HepG2 (cell line): Measurements from ENCODE around the gene CKAP2L. TPM values are rescaled to one million over a fixed set of nuclear protein-coding genes. Genes with fewer than 3 reads are reported as not detected.

Experiments used
- ARNTL ChIP-seq: sonication (generic); formaldehyde crosslinking; IDR thresholded peaks from 2 replicates; pipeline ENCODE4 v1.4.0; 2020; ENCODE audit warnings: mild to moderate bottlenecking, missing genetic modification reagents
- BRD4 ChIP-seq: sonication (generic); formaldehyde crosslinking; IDR thresholded peaks from 2 replicates; pipeline ENCODE4 v1.4.0; 2020; ENCODE audit warnings: missing genetic modification reagents
- KLF9 ChIP-seq: IDR thresholded peaks from 2 replicates; pipeline ENCODE4 v1.6.1; 2016; ENCODE audit warnings: low read depth
- PCBP2 ChIP-seq: fragments of 200-400 bp; formaldehyde crosslinking; optimal IDR thresholded peaks from 2 replicates; pipeline ENCODE3; 2018; ENCODE audit warnings: low read length, low read depth; ENCODE audit not compliant: poor library complexity, severe bottlenecking
- PHF5A ChIP-seq: IDR thresholded peaks from one replicate; pipeline ENCODE4 v1.6.1; 2018; ENCODE audit warnings: low read depth, missing genetic modification reagents; ENCODE audit not compliant: unreplicated experiment
- SIX1 ChIP-seq: sonication (generic); formaldehyde crosslinking; IDR thresholded peaks from 2 replicates; pipeline ENCODE4 v1.4.0; 2020; ENCODE audit warnings: missing genetic modification reagents, borderline replicate concordance
- U2AF1 ChIP-seq: fragments of 200-400 bp; formaldehyde crosslinking; optimal IDR thresholded peaks from 2 replicates; pipeline ENCODE3; 2017; ENCODE audit warnings: mild to moderate bottlenecking, low read depth, low read length
- YEATS4 ChIP-seq: sonication (generic); formaldehyde crosslinking; IDR thresholded peaks from 2 replicates; pipeline ENCODE4 v1.4.0; 2020; ENCODE audit warnings: missing genetic modification reagents, borderline replicate concordance
- ZFP82 ChIP-seq: sonication (generic); formaldehyde crosslinking; IDR thresholded peaks from 2 replicates; pipeline ENCODE4 v1.5.1; 2020; ENCODE audit warnings: mild to moderate bottlenecking, missing genetic modification reagents, borderline replicate concordance
- ZNF567 ChIP-seq: sonication (generic); formaldehyde crosslinking; IDR thresholded peaks from 2 replicates; pipeline ENCODE4 v1.8.1; 2023; ENCODE audit warnings: mild to moderate bottlenecking, missing genetic modification reagents, borderline replicate concordance
- ZNF605 ChIP-seq: sonication (generic); formaldehyde crosslinking; IDR thresholded peaks from 2 replicates; pipeline ENCODE4 v1.8.0; 2022; ENCODE audit warnings: mild to moderate bottlenecking, missing genetic modification reagents
- ZNF7 ChIP-seq: IDR thresholded peaks from 2 replicates; pipeline ENCODE4 v1.6.1; 2016; ENCODE audit warnings: missing biosample characterization, missing genetic modification reagents
- polyA plus RNA-seq, 8 experiments: library from polyadenylated mRNA; depleted of rRNA in 3 of 8; stranded (reverse) in 7 of 8; unstranded in 1 of 8; fragments of >200 nt; fragmentation: Illumina TruSeq in 4 of 8; extraction: Trizol in 4 of 8; gene quantifications; 2 replicates each; pipeline versions ENCODE4 v1.2.1 to v1.2.3, GENCODE V29; 2011 to 2016; ENCODE audit warnings: low read depth in 4 of 8, missing spikeins in 1 of 8, mixed read lengths in 1 of 8; ENCODE audit not compliant: insufficient read depth in 1 of 8
- total RNA-seq, 5 experiments: library from RNA; depleted of rRNA; stranded (reverse); fragments of >200 nt; fragmentation: Illumina TruSeq; extraction: Trizol; gene quantifications; 2 replicates each; pipeline ENCODE4 v1.2.3, GENCODE V29; 2016; ENCODE audit warnings: low read depth in 1 of 5
- TF ChIP-seq, protein P1 (sequence below): sonication (generic); formaldehyde crosslinking; IDR thresholded peaks from 2 replicates; pipeline ENCODE4 v1.4.0; 2020; ENCODE audit warnings: missing genetic modification reagents
- TF ChIP-seq, protein P2 (sequence below): sonication (generic); formaldehyde crosslinking; IDR thresholded peaks from 2 replicates; pipeline ENCODE4 v1.8.0; 2022; ENCODE audit warnings: low read depth, missing genetic modification reagents
- TF ChIP-seq, protein P3 (sequence below): sonication (generic); formaldehyde crosslinking; conservative IDR thresholded peaks from 2 replicates; pipeline ENCODE4 v1.8.1; 2023; ENCODE audit warnings: missing genetic modification reagents
- TF ChIP-seq, protein P4 (sequence below): sonication (generic); formaldehyde crosslinking; IDR thresholded peaks from 2 replicates; pipeline ENCODE4 v1.4.0; 2020; ENCODE audit warnings: missing genetic modification reagents
- TF ChIP-seq, protein P5 (sequence below): IDR thresholded peaks from 2 replicates; pipeline ENCODE4 v1.6.1; 2016; ENCODE audit warnings: control low read depth
- TF ChIP-seq, protein P6 (sequence below): sonication (generic); formaldehyde crosslinking; IDR thresholded peaks from 2 replicates; pipeline ENCODE4 v1.4.0; 2020; ENCODE audit warnings: missing genetic modification reagents
- TF ChIP-seq, protein P7 (sequence below): sonication (generic); formaldehyde crosslinking; IDR thresholded peaks from 2 replicates; pipeline ENCODE4 v1.4.0; 2020; ENCODE audit warnings: low read depth, mild to moderate bottlenecking, missing genetic modification reagents

CKAP2L gene
- total and polyA plus RNA-seq, 2 of the 13 experiments (the other 11 are each of a cell fraction or from before 2014, with no cell fraction given) = 7.1 to 9.5 TPM

DNA sequence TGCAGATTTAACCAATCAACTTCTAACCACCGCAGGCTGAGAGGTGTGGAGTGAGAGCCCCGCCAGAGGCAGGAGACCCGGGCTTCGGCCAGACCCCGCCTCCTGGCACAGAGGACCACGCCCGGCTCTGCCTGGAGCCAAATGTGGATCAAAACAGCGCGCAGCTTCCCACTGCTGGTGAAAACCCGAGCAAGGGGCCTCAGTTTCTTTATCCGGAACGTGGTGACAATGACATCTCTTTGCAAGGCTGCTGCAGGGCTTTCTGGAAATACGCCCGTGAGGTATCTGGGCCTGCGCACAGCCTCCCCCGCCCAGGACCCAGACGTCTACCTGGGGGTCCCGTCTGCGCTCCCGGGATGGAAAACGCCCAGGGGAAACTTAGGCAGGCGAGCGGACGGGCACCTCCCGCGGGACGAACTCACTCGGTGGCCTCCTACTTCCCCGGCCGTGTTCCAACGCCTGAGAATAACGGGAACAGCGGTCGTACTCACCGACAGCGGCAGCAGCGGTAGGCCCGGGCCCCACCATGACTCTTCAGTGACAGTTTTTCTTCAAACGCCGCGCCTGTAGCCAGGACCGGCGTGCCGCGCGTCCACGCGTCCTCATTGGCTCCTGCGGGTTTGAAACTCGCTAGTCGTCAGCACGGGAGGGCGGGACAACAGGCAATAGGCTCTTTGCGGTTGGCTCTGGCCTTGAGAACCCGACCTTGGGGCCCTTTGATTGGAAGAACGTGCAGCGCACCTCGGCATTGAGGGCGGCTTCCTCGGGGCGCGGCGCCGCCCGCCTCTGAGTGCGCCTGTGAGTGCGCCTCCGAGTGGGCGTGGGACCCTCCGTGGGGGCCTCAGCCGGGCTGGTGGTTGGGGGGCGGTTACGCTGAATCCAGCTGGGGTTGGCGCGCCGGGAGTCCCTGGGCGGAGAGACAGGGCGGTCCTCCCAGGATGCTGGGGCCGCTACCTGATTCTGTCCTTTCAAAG lies at the start of gene CKAP2L (continued):
- TF ChIP-seq, protein P1, sequence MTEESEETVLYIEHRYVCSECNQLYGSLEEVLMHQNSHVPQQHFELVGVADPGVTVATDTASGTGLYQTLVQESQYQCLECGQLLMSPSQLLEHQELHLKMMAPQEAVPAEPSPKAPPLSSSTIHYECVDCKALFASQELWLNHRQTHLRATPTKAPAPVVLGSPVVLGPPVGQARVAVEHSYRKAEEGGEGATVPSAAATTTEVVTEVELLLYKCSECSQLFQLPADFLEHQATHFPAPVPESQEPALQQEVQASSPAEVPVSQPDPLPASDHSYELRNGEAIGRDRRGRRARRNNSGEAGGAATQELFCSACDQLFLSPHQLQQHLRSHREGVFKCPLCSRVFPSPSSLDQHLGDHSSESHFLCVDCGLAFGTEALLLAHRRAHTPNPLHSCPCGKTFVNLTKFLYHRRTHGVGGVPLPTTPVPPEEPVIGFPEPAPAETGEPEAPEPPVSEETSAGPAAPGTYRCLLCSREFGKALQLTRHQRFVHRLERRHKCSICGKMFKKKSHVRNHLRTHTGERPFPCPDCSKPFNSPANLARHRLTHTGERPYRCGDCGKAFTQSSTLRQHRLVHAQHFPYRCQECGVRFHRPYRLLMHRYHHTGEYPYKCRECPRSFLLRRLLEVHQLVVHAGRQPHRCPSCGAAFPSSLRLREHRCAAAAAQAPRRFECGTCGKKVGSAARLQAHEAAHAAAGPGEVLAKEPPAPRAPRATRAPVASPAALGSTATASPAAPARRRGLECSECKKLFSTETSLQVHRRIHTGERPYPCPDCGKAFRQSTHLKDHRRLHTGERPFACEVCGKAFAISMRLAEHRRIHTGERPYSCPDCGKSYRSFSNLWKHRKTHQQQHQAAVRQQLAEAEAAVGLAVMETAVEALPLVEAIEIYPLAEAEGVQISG = peak; percentile 82
- TF ChIP-seq, protein P2, sequence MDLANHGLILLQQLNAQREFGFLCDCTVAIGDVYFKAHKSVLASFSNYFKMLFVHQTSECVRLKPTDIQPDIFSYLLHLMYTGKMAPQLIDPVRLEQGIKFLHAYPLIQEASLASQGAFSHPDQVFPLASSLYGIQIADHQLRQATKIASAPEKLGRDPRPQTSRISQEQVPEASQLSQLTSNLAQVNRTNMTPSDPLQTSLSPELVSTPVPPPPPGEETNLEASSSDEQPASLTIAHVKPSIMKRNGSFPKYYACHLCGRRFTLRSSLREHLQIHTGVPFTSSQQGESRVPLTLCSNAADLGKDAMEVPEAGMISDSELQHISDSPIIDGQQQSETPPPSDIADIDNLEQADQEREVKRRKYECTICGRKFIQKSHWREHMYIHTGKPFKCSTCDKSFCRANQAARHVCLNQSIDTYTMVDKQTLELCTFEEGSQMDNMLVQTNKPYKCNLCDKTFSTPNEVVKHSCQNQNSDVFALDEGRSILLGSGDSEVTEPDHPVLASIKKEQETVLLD = peak; percentile 93
- TF ChIP-seq, protein P3, sequence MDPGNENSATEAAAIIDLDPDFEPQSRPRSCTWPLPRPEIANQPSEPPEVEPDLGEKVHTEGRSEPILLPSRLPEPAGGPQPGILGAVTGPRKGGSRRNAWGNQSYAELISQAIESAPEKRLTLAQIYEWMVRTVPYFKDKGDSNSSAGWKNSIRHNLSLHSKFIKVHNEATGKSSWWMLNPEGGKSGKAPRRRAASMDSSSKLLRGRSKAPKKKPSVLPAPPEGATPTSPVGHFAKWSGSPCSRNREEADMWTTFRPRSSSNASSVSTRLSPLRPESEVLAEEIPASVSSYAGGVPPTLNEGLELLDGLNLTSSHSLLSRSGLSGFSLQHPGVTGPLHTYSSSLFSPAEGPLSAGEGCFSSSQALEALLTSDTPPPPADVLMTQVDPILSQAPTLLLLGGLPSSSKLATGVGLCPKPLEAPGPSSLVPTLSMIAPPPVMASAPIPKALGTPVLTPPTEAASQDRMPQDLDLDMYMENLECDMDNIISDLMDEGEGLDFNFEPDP (CRISPR knock-in tag) = no peak
- TF ChIP-seq PHF5A (CRISPR knock-in tag) (no peak), KLF9 (CRISPR knock-in tag) (peak; percentile 90), SIX1 (CRISPR knock-in tag) (no peak), YEATS4 (CRISPR knock-in tag) (peak; percentile 95), PCBP2 (no peak), ZNF567 (0 out of 2 replicates have a peak, but pooled peaks have one; percentile 27), ARNTL (CRISPR knock-in tag) (peak; percentile 45; the same call in 1 of the 2 replicates), ZNF605 (CRISPR knock-in tag) (peak; percentile 91), ZNF7 (CRISPR knock-in tag) (no peak), U2AF1 (peak; percentile 57), BRD4 (CRISPR knock-in tag) (peak; percentile 40; the same call in 1 of the 2 replicates), ZFP82 (CRISPR knock-in tag) (no peak)
- TF ChIP-seq, protein P4, sequence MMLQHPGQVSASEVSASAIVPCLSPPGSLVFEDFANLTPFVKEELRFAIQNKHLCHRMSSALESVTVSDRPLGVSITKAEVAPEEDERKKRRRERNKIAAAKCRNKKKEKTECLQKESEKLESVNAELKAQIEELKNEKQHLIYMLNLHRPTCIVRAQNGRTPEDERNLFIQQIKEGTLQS (CRISPR knock-in tag) = no peak
- TF ChIP-seq, protein P5, sequence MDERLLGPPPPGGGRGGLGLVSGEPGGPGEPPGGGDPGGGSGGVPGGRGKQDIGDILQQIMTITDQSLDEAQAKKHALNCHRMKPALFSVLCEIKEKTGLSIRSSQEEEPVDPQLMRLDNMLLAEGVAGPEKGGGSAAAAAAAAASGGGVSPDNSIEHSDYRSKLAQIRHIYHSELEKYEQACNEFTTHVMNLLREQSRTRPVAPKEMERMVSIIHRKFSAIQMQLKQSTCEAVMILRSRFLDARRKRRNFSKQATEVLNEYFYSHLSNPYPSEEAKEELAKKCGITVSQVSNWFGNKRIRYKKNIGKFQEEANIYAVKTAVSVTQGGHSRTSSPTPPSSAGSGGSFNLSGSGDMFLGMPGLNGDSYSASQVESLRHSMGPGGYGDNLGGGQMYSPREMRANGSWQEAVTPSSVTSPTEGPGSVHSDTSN (CRISPR knock-in tag) = no peak
- TF ChIP-seq, protein P6, sequence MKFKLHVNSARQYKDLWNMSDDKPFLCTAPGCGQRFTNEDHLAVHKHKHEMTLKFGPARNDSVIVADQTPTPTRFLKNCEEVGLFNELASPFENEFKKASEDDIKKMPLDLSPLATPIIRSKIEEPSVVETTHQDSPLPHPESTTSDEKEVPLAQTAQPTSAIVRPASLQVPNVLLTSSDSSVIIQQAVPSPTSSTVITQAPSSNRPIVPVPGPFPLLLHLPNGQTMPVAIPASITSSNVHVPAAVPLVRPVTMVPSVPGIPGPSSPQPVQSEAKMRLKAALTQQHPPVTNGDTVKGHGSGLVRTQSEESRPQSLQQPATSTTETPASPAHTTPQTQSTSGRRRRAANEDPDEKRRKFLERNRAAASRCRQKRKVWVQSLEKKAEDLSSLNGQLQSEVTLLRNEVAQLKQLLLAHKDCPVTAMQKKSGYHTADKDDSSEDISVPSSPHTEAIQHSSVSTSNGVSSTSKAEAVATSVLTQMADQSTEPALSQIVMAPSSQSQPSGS (CRISPR knock-in tag) = peak; percentile 69
- TF ChIP-seq, protein P7, sequence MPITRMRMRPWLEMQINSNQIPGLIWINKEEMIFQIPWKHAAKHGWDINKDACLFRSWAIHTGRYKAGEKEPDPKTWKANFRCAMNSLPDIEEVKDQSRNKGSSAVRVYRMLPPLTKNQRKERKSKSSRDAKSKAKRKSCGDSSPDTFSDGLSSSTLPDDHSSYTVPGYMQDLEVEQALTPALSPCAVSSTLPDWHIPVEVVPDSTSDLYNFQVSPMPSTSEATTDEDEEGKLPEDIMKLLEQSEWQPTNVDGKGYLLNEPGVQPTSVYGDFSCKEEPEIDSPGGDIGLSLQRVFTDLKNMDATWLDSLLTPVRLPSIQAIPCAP = no peak
